ENCODE results near the gene DKKL1.
"Not testable (repeated sequence)": the region's sequence is repeated elsewhere in the genome, so short reads cannot be mapped to it uniquely, and the experiment has no call there.

DKKL1 gene

GRCh38 chr19:49363268-49364082 is at the start of gene DKKL1:
DKKL1 (plus strand) TSS chr19:49363877; CDS start chr19:49363999, 122 bp downstream.
- DNase-seq: peak; percentile 56

- no peak for DNase-seq
These were observed 48.6 kb upstream of the DKKL1 start for GRCh38 chr19:49315111-49315510.

- DNase-seq: no peak
These were observed 47.4 kb upstream of the DKKL1 start for GRCh38 chr19:49316284-49316683.

- DNase-seq: no peak
These were observed 45.4 kb upstream of the DKKL1 start for GRCh38 chr19:49318296-49318695.

- no peak for DNase-seq
These were observed 38.7 kb upstream of the DKKL1 start, which contains the start of gene SLC6A16 for GRCh38 chr19:49324801-49325576. SLC6A16 (minus strand) TSS chr19:49325191; CDS start chr19:49311347, 13,844 bp downstream.

GRCh38 chr19:49325756-49326155 is 37.9 kb upstream of the DKKL1 start:
- DNase-seq: not testable (repeated sequence)

- no peak for DNase-seq
These were observed 37.4 kb upstream of the DKKL1 start for GRCh38 chr19:49326165-49326704.

GRCh38 chr19:49327878-49328544 is 35.7 kb upstream of the DKKL1 start:
- DNase-seq: peak; percentile 41

- DNase-seq: no peak
These were observed 34.9 kb upstream of the DKKL1 start for GRCh38 chr19:49328741-49329140.

GRCh38 chr19:49331187-49331586 is 32.5 kb upstream of the DKKL1 start:
- DNase-seq: not testable (repeated sequence)

GRCh38 chr19:49331616-49332055 is 32.0 kb upstream of the DKKL1 start:
- DNase-seq: peak; percentile 43

GRCh38 chr19:49332691-49333417 is 30.8 kb upstream of the DKKL1 start:
- DNase-seq: not testable (repeated sequence)

GRCh38 chr19:49333418-49333805 is 30.3 kb upstream of the DKKL1 start:
- no peak for DNase-seq

GRCh38 chr19:49333811-49334288 is 29.8 kb upstream of the DKKL1 start:
- peak; percentile 59 for DNase-seq

GRCh38 chr19:49335071-49335783 is 28.4 kb upstream of the DKKL1 start, which contains the start of gene CD37:
CD37 (plus strand) TSS chr19:49335406; CDS start chr19:49335541, 135 bp downstream.
- DNase-seq: peak; percentile 47

- peak; percentile 14 for DNase-seq
These were observed 27.7 kb upstream of the DKKL1 start for GRCh38 chr19:49335784-49336481.

- no peak for DNase-seq
These were observed 27.0 kb upstream of the DKKL1 start for GRCh38 chr19:49336482-49337266.

GRCh38 chr19:49337267-49338022 is 26.2 kb upstream of the DKKL1 start:
- DNase-seq: no peak

All from activated CD4-positive, alpha-beta T cell treated with anti-CD3 and anti-CD28 coated beads, Interleukin-2, amount 50 U/mL, for 1 hour (primary cell).